Activated CD8-positive, alpha-beta T cell treated with anti-CD3 and anti-CD28 coated beads, Interleukin-2, amount 10 ng/mL, durations not matched to agents 7 days and 5 days (primary cell): Measurements from ENCODE around the gene SURF1. TPM values are rescaled to one million over a fixed set of nuclear protein-coding genes. Genes with fewer than 3 reads are reported as not detected.
A peak's percentile ranks its signal among the peaks of the same experiment; 100 is the strongest.

Experiments used
- ATAC-seq: fragments of 150-1000 bp; cut with Tn5 transposase; one replicate; pipeline ENCODE4 v1.10.0; 2021; ENCODE audit warnings: moderate library complexity
- CTCF ChIA-PET: fragments of 350-600 bp; sonication (Branson Sonifier 250); formaldehyde crosslinking; loops from one replicate; lab custom pipeline; 2021; ENCODE audit warnings: antibody characterized with exemption; lab: Charles Lee
- POLR2A ChIA-PET: fragments of 350-600 bp; sonication (Branson Sonifier 250); formaldehyde crosslinking; loops from one replicate; lab custom pipeline; 2021; ENCODE audit warnings: antibody characterized with exemption; lab: Charles Lee
- DNase-seq: peaks from one replicate; pipeline ENCODE4 v3.0.0-alpha.2; 2020
- H3K27ac Mint-ChIP-seq: one replicate; pipeline ENCODE4 v1.8.0; 2021; ENCODE audit warnings: mild to moderate bottlenecking, mixed read lengths
- H3K27me3 Mint-ChIP-seq: one replicate; pipeline ENCODE4 v1.8.0; 2021; ENCODE audit warnings: low read depth, mixed read lengths
- H3K36me3 Mint-ChIP-seq: one replicate; pipeline ENCODE4 v1.8.0; 2021; ENCODE audit warnings: low read depth, mixed read lengths
- H3K4me1 Mint-ChIP-seq: one replicate; pipeline ENCODE4 v1.8.0; 2021; ENCODE audit warnings: low read depth, mixed read lengths
- H3K4me3 Mint-ChIP-seq: one replicate; pipeline ENCODE4 v1.8.0; 2021; ENCODE audit warnings: mild to moderate bottlenecking, mixed read lengths
- H3K9me3 Mint-ChIP-seq: one replicate; pipeline ENCODE4 v1.8.0; 2022; ENCODE audit warnings: mixed read lengths; ENCODE audit not compliant: insufficient read depth
- total RNA-seq, 2 experiments: library from RNA; stranded (reverse); gene quantifications; one replicate each; pipeline ENCODE4 v1.2.3, GENCODE V29; 2021

The SURF1 gene
- total RNA-seq, 2 experiments from 2014 or later: 37.4 to 39.1 TPM

GRCh38 chr9:133361507-133362092 lies 5.3 kb upstream of the SURF1 start:
- CTCF ChIA-PET: interaction anchor here (0.5 to 1.3 kb wide), 3 partner anchors 9 to 27 kb away, joined by 3 to 5 read pairs (median 3); no protein-coding TSS in a partner anchor

GRCh38 chr9:133360400-133361393 lies 4.4 kb upstream of the SURF1 start:
- Mint-ChIP-seq H3K9me3 (no peaks in the 10 kb centered on the region), H3K27me3 (no peaks in the 10 kb centered on the region), H3K4me3 (no peak overlapping the region), H3K36me3 (peaks cover 68% of the 10 kb centered on the region), H3K4me1 (peaks cover 40% of the 10 kb centered on the region), H3K27ac (peak overlapping the region; percentile 82)
- ChIA-PET POLR2A (interaction anchor here (1.7 to 8.7 kb wide), 2 partner anchors 9 to 14 kb away, joined by 4 to 160 read pairs; no protein-coding TSS in a partner anchor), CTCF (interaction anchor here (1.2 to 1.6 kb wide), 3 partner anchors 10 to 126 kb away, joined by 4 to 16 read pairs (median 4); no protein-coding TSS in a partner anchor)
- DNase-seq (no peak), ATAC-seq (no peak)

More at GRCh38 chr9:133361507-133362092, 5.3 kb upstream of the SURF1 start:
- Mint-ChIP-seq H3K27ac (peak overlapping the region; percentile 82), H3K4me1 (peaks cover 45% of the 10 kb centered on the region), H3K27me3 (no peaks in the 10 kb centered on the region), H3K36me3 (peaks cover 77% of the 10 kb centered on the region), H3K4me3 (no peak overlapping the region), H3K9me3 (no peaks in the 10 kb centered on the region)
- DNase-seq: no peak
- POLR2A ChIA-PET: interaction anchor here (0.5 to 8.7 kb wide), 4 partner anchors 8 to 29 kb away, joined by 4 to 160 read pairs (median 9); no protein-coding TSS in a partner anchor
- ATAC-seq: no peak

GRCh38 chr9:133359399-133360175 lies 3.3 kb upstream of the SURF1 start:
- ATAC-seq (no peak), DNase-seq (peak; percentile 43)
- H3K4me3 Mint-ChIP-seq: peak overlapping the region; percentile 22
- H3K9me3 Mint-ChIP-seq: no peaks in the 10 kb centered on the region
- peak overlapping the region; percentile 9 for H3K27ac Mint-ChIP-seq
- CTCF ChIA-PET: interaction anchor here (1.0 to 5.3 kb wide), 5 partner anchors 11 to 127 kb away, joined by 4 to 54 read pairs (median 4); partner anchors contain the start of genes MED22 and RPL7A
- peaks cover 40% of the 10 kb centered on the region for H3K4me1 Mint-ChIP-seq
- POLR2A ChIA-PET: interaction anchor here (0.6 to 8.7 kb wide), 5 partner anchors 10 to 244 kb away, joined by 3 to 160 read pairs (median 4); partner anchors contain the start of genes MED22 and RPL7A
- peaks cover 58% of the 10 kb centered on the region for H3K36me3 Mint-ChIP-seq
- H3K27me3 Mint-ChIP-seq: no peaks in the 10 kb centered on the region

GRCh38 chr9:133357656-133358055 lies 1.4 kb upstream of the SURF1 start:
- H3K4me1 Mint-ChIP-seq: peaks cover 52% of the 10 kb centered on the region
- no peak for ATAC-seq

GRCh38 chr9:133355881-133356357 lies 368 bp downstream of the SURF1 start:
- Mint-ChIP-seq H3K27ac (peak overlapping the region; percentile 90), H3K9me3 (no peaks in the 10 kb centered on the region), H3K27me3 (no peaks in the 10 kb centered on the region), H3K4me1 (peaks cover 56% of the 10 kb centered on the region), H3K36me3 (peaks cover 44% of the 10 kb centered on the region), H3K4me3 (peak overlapping the region; percentile 86)
- DNase-seq (no peak), ATAC-seq (peak; percentile 45)
- ChIA-PET CTCF (interaction anchor here (0.7 to 5.3 kb wide), 9 partner anchors 9 to 175 kb away, joined by 3 to 54 read pairs (median 7); no protein-coding TSS in a partner anchor), POLR2A (interaction anchor here (0.8 to 8.7 kb wide), 8 partner anchors 8 to 124 kb away, joined by 3 to 160 read pairs (median 6); partner anchors contain the start of genes MED22, RPL7A, SLC2A6 and STKLD1)

More at GRCh38 chr9:133357656-133358055, 1.4 kb upstream of the SURF1 start:
- Mint-ChIP-seq H3K36me3 (peaks cover 47% of the 10 kb centered on the region), H3K4me3 (peak overlapping the region; percentile 78), H3K27ac (peak overlapping the region; percentile 62), H3K9me3 (no peaks in the 10 kb centered on the region), H3K27me3 (no peaks in the 10 kb centered on the region)
- ChIA-PET CTCF (interaction anchor here (0.9 to 5.3 kb wide), 2 partner anchors 9 to 15 kb away, joined by 3 to 54 read pairs; no protein-coding TSS in a partner anchor), POLR2A (interaction anchor here (0.8 to 8.7 kb wide), 3 partner anchors 10 to 58 kb away, joined by 4 to 160 read pairs (median 23); partner anchors contain the start of genes MED22 and RPL7A)
- no peak for DNase-seq

GRCh38 chr9:133354766-133355165 lies 1.5 kb downstream of the SURF1 start:
- Mint-ChIP-seq H3K36me3 (peaks cover 47% of the 10 kb centered on the region), H3K4me1 (peaks cover 64% of the 10 kb centered on the region), H3K27me3 (no peaks in the 10 kb centered on the region), H3K4me3 (peak overlapping the region; percentile 86), H3K27ac (no peak overlapping the region), H3K9me3 (no peaks in the 10 kb centered on the region)
- POLR2A ChIA-PET: interaction anchor here (0.6 to 8.7 kb wide), 4 partner anchors 10 to 1155 kb away, joined by 3 to 160 read pairs (median 6); partner anchors contain the start of gene SLC2A6
- ATAC-seq: no peak
- CTCF ChIA-PET: interaction anchor here (1.0 to 5.3 kb wide), 6 partner anchors 8 to 169 kb away, joined by 3 to 54 read pairs (median 8); no protein-coding TSS in a partner anchor
- no peak for DNase-seq

GRCh38 chr9:133353548-133353947 lies 2.7 kb downstream of the SURF1 start:
- DNase-seq (no peak), ATAC-seq (no peak)
- H3K4me3 Mint-ChIP-seq: no peak overlapping the region
- H3K27me3 Mint-ChIP-seq: no peaks in the 10 kb centered on the region
- H3K9me3 Mint-ChIP-seq: no peaks in the 10 kb centered on the region
- peak overlapping the region; percentile 29 for H3K27ac Mint-ChIP-seq
- H3K36me3 Mint-ChIP-seq: peaks cover 51% of the 10 kb centered on the region
- ChIA-PET POLR2A (interaction anchor here (0.9 to 8.7 kb wide), 2 partner anchors 10 to 16 kb away, joined by 3 to 160 read pairs; no protein-coding TSS in a partner anchor), CTCF (interaction anchor here (4.3 kb wide), 1 partner anchor 18 kb away, joined by 29 read pairs; no protein-coding TSS in a partner anchor)
- peaks cover 70% of the 10 kb centered on the region for H3K4me1 Mint-ChIP-seq

- ATAC-seq (no peak), DNase-seq (no peak)
- H3K27me3 Mint-ChIP-seq: no peaks in the 10 kb centered on the region
- CTCF ChIA-PET: interaction anchor here (0.9 to 4.3 kb wide), 4 partner anchors 12 to 113 kb away, joined by 3 to 29 read pairs (median 7); no protein-coding TSS in a partner anchor
- H3K27ac Mint-ChIP-seq: peak overlapping the region; percentile 14
- H3K4me3 Mint-ChIP-seq: no peak overlapping the region
- peaks cover 65% of the 10 kb centered on the region for H3K4me1 Mint-ChIP-seq
- POLR2A ChIA-PET: interaction anchor here (0.9 to 8.7 kb wide), 3 partner anchors 9 to 17 kb away, joined by 3 to 160 read pairs (median 3); no protein-coding TSS in a partner anchor
- no peaks in the 10 kb centered on the region for H3K9me3 Mint-ChIP-seq
- H3K36me3 Mint-ChIP-seq: peaks cover 46% of the 10 kb centered on the region
Measured at GRCh38 chr9:133352635-133353340, 3.5 kb downstream of the SURF1 start.

GRCh38 chr9:133351908-133352634 lies 4.2 kb downstream of the SURF1 start:
- Mint-ChIP-seq H3K4me1 (peaks cover 60% of the 10 kb centered on the region), H3K4me3 (no peak overlapping the region), H3K9me3 (no peaks in the 10 kb centered on the region), H3K27ac (peak overlapping the region; percentile 14), H3K36me3 (peaks cover 43% of the 10 kb centered on the region), H3K27me3 (no peaks in the 10 kb centered on the region)
- ChIA-PET CTCF (interaction anchor here (0.9 to 4.3 kb wide), 5 partner anchors 11 to 135 kb away, joined by 3 to 29 read pairs (median 5); no protein-coding TSS in a partner anchor), POLR2A (interaction anchor here (1.1 to 9.1 kb wide), 3 partner anchors 9 to 21 kb away, joined by 3 to 192 read pairs (median 4); partner anchors contain the start of genes STKLD1 and SURF4)
- ATAC-seq (no peak), DNase-seq (peak; percentile 66)
